Activated CD8-positive, alpha-beta memory T cell treated with anti-CD3 and anti-CD28 coated beads for 1 hour (primary cell): Measurements from ENCODE around the gene DTL.
"Not testable (repeated sequence)": the region's sequence is repeated elsewhere in the genome, so short reads cannot be mapped to it uniquely, and the experiment has no call there.

ENCODE experiments used
- DNase-seq, 2 donors: peaks; one replicate each; pipeline ENCODE4 v3.0.0-alpha.2; 2020; ENCODE audit warnings: low read depth in 1 of 2; ENCODE audit errors: extremely low read depth in 1 of 2

DTL gene

GRCh38 chr1:212035123-212035834, at the start of gene DTL, which contains the start of gene INTS7:
DTL (plus strand) TSS chr1:212035748; CDS start chr1:212035891, 143 bp downstream.
INTS7 (minus strand) TSS chr1:212035557; CDS start chr1:212035437, 120 bp downstream.
- DNase-seq = peak; percentile 93 to 96

- DNase-seq = no peak
Observed at GRCh38 chr1:211986628-211987254, 48.8 kb upstream of the DTL start.

GRCh38 chr1:211991695-211992094, 43.9 kb upstream of the DTL start:
- DNase-seq = no peak

- not testable (repeated sequence) for DNase-seq
Observed at GRCh38 chr1:211997426-211997825, 38.1 kb upstream of the DTL start.

- no peak for DNase-seq
Observed at GRCh38 chr1:212002536-212002935, 33.0 kb upstream of the DTL start.

- DNase-seq = no peak
Observed at GRCh38 chr1:212004895-212005608, 30.5 kb upstream of the DTL start.

GRCh38 chr1:212007178-212007577, 28.4 kb upstream of the DTL start:
- DNase-seq = no peak

- DNase-seq = no peak
Observed at GRCh38 chr1:212007886-212008285, 27.7 kb upstream of the DTL start.

GRCh38 chr1:212009561-212009960, 26.0 kb upstream of the DTL start:
- DNase-seq = no peak

GRCh38 chr1:212010004-212010403, 25.5 kb upstream of the DTL start:
- DNase-seq = no peak

- DNase-seq = peak in 1 of 2 donors; percentile 36
Observed at GRCh38 chr1:212012034-212012740, 23.4 kb upstream of the DTL start.

- DNase-seq = no peak
Observed at GRCh38 chr1:212013672-212014071, 21.9 kb upstream of the DTL start.

GRCh38 chr1:212020975-212021374, 14.6 kb upstream of the DTL start:
- DNase-seq = no peak

GRCh38 chr1:212021563-212021962, 14.0 kb upstream of the DTL start:
- no peak for DNase-seq

GRCh38 chr1:212022908-212023307, 12.6 kb upstream of the DTL start:
- not testable (repeated sequence) for DNase-seq

- DNase-seq = no peak
Observed at GRCh38 chr1:212024469-212025149, 10.9 kb upstream of the DTL start.

- not testable (repeated sequence) for DNase-seq
Observed at GRCh38 chr1:212027727-212028126, 7.8 kb upstream of the DTL start.

- DNase-seq = no peak
Observed at GRCh38 chr1:212030936-212031528, 4.5 kb upstream of the DTL start.

- no peak for DNase-seq
Observed at GRCh38 chr1:212034516-212035122, 929 bp upstream of the DTL start.
